Stomach (tissue), 9 donors: ENCODE results near the gene RBM38. TPM values are rescaled to one million over a fixed set of nuclear protein-coding genes. Genes with fewer than 3 reads are reported as not detected.

ENCODE experiments used
- DNase-seq, 2 donors: peaks; one replicate each; pipeline versions ENCODE4 v3.0.0 to v3.0.0-alpha.2; 2013 to 2019
- H3K27ac ChIP-seq, 5 donors: fragments of 200-600 bp in 4 of 5; sonication (generic) in 4 of 5; one replicate each; pipeline ENCODE4 v1.5.1; 2013 to 2019; ENCODE audit warnings: mild to moderate bottlenecking in 1 of 5, moderate library complexity in 1 of 5
- H3K27me3 ChIP-seq, 3 donors: fragments of 200-600 bp; sonication (generic); one replicate each; pipeline ENCODE4 v1.5.1; 2017 to 2019; ENCODE audit warnings: mixed run types in 1 of 3
- H3K36me3 ChIP-seq, 4 donors: fragments of 200-600 bp; sonication (generic); 1 replicate in 3 of 4; 2 replicates in 1 of 4; pipeline ENCODE4 v1.5.1; 2016 to 2019
- H3K4me1 ChIP-seq, 4 donors: fragments of 200-600 bp; sonication (generic); one replicate each; pipeline ENCODE4 v1.5.1; 2016 to 2019
- H3K4me3 ChIP-seq, 4 donors: fragments of 200-600 bp; sonication (generic) in 3 of 4; one replicate each; pipeline ENCODE4 v1.5.1; 2016 to 2019; ENCODE audit warnings: mild to moderate bottlenecking in 1 of 4
- H3K9me3 ChIP-seq, 4 donors: fragments of 200-600 bp; sonication (generic); one replicate each; pipeline ENCODE4 v1.5.1; 2016 to 2019
- EP300 ChIP-seq: sonication (generic); formaldehyde crosslinking; IDR thresholded peaks from one replicate; pipeline ENCODE4 v1.6.1; 2017; ENCODE audit warnings: antibody characterized with exemption
- POLR2A ChIP-seq, 4 donors: fragments of 450-650 bp; IDR thresholded peaks; one replicate each; pipeline ENCODE4 v1.6.1; 2016; ENCODE audit warnings: antibody characterized with exemption in 4 of 4, control low read depth in 2 of 4, mild to moderate bottlenecking in 1 of 4, moderate library complexity in 1 of 4
- POLR2AphosphoS5 ChIP-seq, 3 donors: sonication (generic); formaldehyde crosslinking; IDR thresholded peaks; one replicate each; pipeline ENCODE4 v1.6.1; 2016; ENCODE audit warnings: antibody characterized with exemption in 3 of 3
- WGBS, 5 donors: extraction: QIAGEN DNeasy Blood & Tissue Kit in 3 of 5; methylation state at CpG; one replicate each; pipeline versions ENCODE4 v1.1.5 to v1.1.7; 2013 to 2018; 5-methylcytosine and 5-hydroxymethylcytosine counted together
- intact Hi-C: fragments of 100-400 bp; cut with DNase I; formaldehyde crosslinking; loops from one replicate; pipeline ENCODE4 v1.15.1; 2023; ENCODE audit warnings: low total_unique reads
- polyA plus RNA-seq, 3 donors: library from polyadenylated mRNA; stranded (reverse); fragments of 200-250 nt; gene quantifications; one replicate each; pipeline ENCODE4 v1.2.3, GENCODE V29; 2013
- total RNA-seq, 5 donors: library from RNA; depleted of rRNA; stranded (reverse); fragments of >200 nt; gene quantifications; one replicate each; pipeline versions ENCODE4 v1.1.0 to v1.2.3, GENCODE V29; 2014 to 2016
- TF ChIP-seq, protein P1 (sequence below), 7 experiments: fragments of 450-650 bp in 4 of 7; fragments of 200-600 bp in 3 of 7; sonication (generic) in 3 of 7; IDR thresholded peaks; one replicate each; pipeline ENCODE4 v1.5.1; 2016 to 2019; ENCODE audit warnings: antibody characterized with exemption in 7 of 7, control low read depth in 2 of 7, mild to moderate bottlenecking in 1 of 7
- donor health status: healthy with polysubstance abuse.
- donor health status: Bipolar disorder and iron deficiency.
- donor health status: healthy.

The RBM38 gene
- total and polyA plus RNA-seq, 8 donors: 5.3 to 37.8 (median 16.4) TPM

DNA sequence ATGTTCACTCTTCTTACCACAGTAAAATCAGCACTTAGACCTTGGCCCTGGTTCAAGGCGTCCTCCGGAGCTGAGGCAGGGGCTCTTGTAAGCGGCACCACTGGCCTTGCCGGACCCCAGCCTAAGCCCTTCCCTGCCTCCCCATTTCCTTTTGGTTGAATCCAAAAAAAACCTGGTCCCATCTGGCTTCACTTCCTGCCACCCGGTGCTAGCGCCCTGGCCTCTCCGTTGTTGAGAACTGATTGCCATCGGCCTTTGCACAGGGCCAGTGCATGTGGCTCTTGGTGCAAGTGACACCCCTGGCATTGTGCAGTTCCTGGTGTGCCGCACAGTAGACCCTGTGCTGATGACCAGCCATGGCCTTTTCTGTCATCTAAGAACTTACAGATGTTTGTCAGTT lies 19.0 kb upstream of the RBM38 start:
- peaks cover 87 to 100% (median 100%) of the 10 kb centered on the region in 4 donors for H3K36me3 ChIP-seq
- intact Hi-C loops: no loop called here
- no peaks in the 10 kb centered on the region for H3K27me3 ChIP-seq
- TF ChIP-seq, protein P1, sequence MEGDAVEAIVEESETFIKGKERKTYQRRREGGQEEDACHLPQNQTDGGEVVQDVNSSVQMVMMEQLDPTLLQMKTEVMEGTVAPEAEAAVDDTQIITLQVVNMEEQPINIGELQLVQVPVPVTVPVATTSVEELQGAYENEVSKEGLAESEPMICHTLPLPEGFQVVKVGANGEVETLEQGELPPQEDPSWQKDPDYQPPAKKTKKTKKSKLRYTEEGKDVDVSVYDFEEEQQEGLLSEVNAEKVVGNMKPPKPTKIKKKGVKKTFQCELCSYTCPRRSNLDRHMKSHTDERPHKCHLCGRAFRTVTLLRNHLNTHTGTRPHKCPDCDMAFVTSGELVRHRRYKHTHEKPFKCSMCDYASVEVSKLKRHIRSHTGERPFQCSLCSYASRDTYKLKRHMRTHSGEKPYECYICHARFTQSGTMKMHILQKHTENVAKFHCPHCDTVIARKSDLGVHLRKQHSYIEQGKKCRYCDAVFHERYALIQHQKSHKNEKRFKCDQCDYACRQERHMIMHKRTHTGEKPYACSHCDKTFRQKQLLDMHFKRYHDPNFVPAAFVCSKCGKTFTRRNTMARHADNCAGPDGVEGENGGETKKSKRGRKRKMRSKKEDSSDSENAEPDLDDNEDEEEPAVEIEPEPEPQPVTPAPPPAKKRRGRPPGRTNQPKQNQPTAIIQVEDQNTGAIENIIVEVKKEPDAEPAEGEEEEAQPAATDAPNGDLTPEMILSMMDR (IDR thresholded peaks at IDR 0.05): no peak
- TF ChIP-seq POLR2A (IDR thresholded peaks at IDR 0.05): no peak
- TF ChIP-seq EP300: no peak
- TF ChIP-seq POLR2AphosphoS5 (IDR thresholded peaks at IDR 0.05): no peak
- H3K9me3 ChIP-seq: no peaks in the 10 kb centered on the region
- no peak for DNase-seq
- H3K27ac ChIP-seq: no peak overlapping the region
- peaks cover 0 to 7% (median 0%) of the 10 kb centered on the region in 4 donors for H3K4me1 ChIP-seq
- WGBS, 5 donors: 83 to 89% (median 85%) methylated on average over 9 of the region's 9 CpGs
- H3K4me3 ChIP-seq: no peak overlapping the region

- peaks cover 0 to 7% (median 0%) of the 10 kb centered on the region in 4 donors for H3K4me1 ChIP-seq
- peaks cover 87 to 100% (median 100%) of the 10 kb centered on the region in 4 donors for H3K36me3 ChIP-seq
- TF ChIP-seq POLR2AphosphoS5 (IDR thresholded peaks at IDR 0.05) (no peak), EP300 (no peak)
- 83 to 92% (median 90%) methylated on average over 17 to 25 of the region's 25 CpGs for WGBS, 5 donors
- intact Hi-C loops: no loop called here
- no peak overlapping the region for H3K4me3 ChIP-seq
- H3K27ac ChIP-seq: no peak overlapping the region
- H3K27me3 ChIP-seq: no peaks in the 10 kb centered on the region
- no peaks in the 10 kb centered on the region for H3K9me3 ChIP-seq
- no peak for DNase-seq
Measured at GRCh38 chr20:57372581-57373350, 18.4 kb upstream of the RBM38 start.

DNA sequence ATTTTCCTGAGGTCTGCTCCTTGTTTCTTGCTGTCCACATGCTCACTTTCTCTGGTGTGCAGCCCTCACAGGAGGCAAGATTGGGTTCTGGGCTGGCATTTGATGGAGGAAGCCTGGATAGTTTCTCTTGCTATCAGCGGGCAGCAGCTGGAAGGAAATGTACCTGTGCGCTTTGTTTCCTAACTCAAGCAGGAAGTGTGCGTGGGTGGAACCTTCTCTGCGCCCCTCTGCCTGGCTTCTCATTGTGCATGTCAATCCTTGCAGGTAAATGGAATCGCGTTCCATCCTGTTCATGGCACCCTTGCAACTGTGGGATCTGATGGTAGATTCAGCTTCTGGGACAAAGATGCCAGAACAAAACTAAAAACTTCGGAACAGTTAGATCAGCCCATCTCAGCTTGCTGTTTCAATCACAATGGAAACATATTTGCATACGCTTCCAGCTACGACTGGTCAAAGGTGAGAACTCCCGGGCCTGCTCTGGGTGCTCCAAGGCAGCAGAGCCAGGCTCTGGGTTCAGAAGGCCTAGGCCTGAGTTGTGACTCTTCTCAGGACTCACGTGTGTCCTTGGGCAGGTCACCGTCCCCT lies 16.8 kb upstream of the RBM38 start:
- Histone ChIP-seq H3K9me3 (no peaks in the 10 kb centered on the region), H3K27ac (peak overlapping the region in 3 of 5 donors; percentile 20 to 70 (median 62)), H3K36me3 (peaks cover 79 to 100% (median 100%) of the 10 kb centered on the region in 4 donors), H3K4me3 (peak overlapping the region in 1 of 4 donors; percentile 26), H3K27me3 (no peaks in the 10 kb centered on the region), H3K4me1 (peaks cover 0 to 7% (median 0%) of the 10 kb centered on the region in 4 donors)
- 79 to 88% (median 81%) methylated on average over 11 to 12 of the region's 12 CpGs for WGBS, 5 donors
- intact Hi-C loops: no loop called here
- DNase-seq: no peak
- TF ChIP-seq, protein P1 (IDR thresholded peaks at IDR 0.05): no peak
- TF ChIP-seq EP300 (no peak), POLR2A (IDR thresholded peaks at IDR 0.05) (no peak), POLR2AphosphoS5 (IDR thresholded peaks at IDR 0.05) (no peak)

DNA sequence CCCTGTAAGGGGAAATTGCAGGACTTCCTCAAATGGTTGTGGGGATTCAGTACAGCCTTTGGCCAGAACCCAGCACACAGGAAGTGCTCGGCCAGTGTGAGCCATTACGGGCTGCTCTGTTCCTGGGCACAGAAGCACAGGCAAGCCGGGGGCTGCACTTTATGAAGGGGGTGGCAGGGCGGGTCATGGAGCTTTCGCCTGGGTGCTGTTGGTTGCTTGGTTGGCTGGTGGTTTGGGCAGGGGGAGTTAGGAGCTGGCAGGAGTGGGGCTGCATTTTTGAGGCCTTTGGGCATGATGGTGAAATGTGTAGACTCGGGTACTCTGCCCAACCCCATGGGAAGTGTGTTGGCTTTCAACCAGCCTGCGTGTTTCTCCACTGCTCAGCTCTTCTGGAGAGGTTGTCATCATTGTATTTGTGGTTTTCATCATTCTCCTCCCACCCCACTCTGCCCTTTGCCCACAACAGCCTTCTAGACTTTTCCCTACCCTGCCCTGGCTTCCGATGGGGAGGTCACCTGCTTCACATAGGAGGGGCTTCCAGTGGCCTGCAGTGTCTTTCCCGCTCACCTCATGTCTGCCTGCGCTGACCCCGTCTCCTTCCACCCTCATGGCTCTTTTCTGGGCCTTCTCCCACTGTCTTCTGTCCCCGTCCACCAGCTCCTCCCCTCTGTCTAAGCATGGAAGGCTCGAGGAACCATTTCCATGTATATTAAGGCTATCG lies 16.1 kb upstream of the RBM38 start:
- no peak for DNase-seq

More for the DNA sequence above, 16.1 kb upstream of the RBM38 start:
- H3K27ac ChIP-seq: peak overlapping the region in 4 of 5 donors; percentile 26 to 70 (median 50)
- peaks cover 0 to 7% (median 0%) of the 10 kb centered on the region in 4 donors for H3K4me1 ChIP-seq
- no peaks in the 10 kb centered on the region for H3K27me3 ChIP-seq
- intact Hi-C loops: no loop called here
- no peak for TF ChIP-seq EP300
- TF ChIP-seq POLR2AphosphoS5 (IDR thresholded peaks at IDR 0.05): peak in 2 of 3 donors; percentile 7 to 16
- TF ChIP-seq, protein P1 (IDR thresholded peaks at IDR 0.05): no peak
- peak overlapping the region in 1 of 4 donors; percentile 26 for H3K4me3 ChIP-seq
- 77 to 87% (median 81%) methylated on average over 14 of the region's 14 CpGs for WGBS, 5 donors
- H3K36me3 ChIP-seq: peaks cover 73 to 100% (median 100%) of the 10 kb centered on the region in 4 donors
- no peaks in the 10 kb centered on the region for H3K9me3 ChIP-seq
